Activated CD4-positive, alpha-beta T cell treated with anti-CD3 and anti-CD28 coated beads, Interleukin-2, amount 10 ng/mL, durations not matched to agents 7 days and 5 days (primary cell): ENCODE results near the gene FCRL6. TPM values are rescaled to one million over a fixed set of nuclear protein-coding genes. Genes with fewer than 3 reads are reported as not detected.

Experiments
- CTCF ChIA-PET: fragments of 350-600 bp; sonication (Branson Sonifier 250); formaldehyde crosslinking; loops from one replicate; lab custom pipeline; 2021; ENCODE audit warnings: antibody characterized with exemption; lab: Charles Lee
- POLR2A ChIA-PET: fragments of 350-600 bp; sonication (Branson Sonifier 250); formaldehyde crosslinking; loops from one replicate; lab custom pipeline; 2021; ENCODE audit warnings: antibody characterized with exemption; lab: Charles Lee
- DNase-seq: peaks from one replicate; pipeline ENCODE4 v3.0.0-alpha.2; 2020
- H3K27ac Mint-ChIP-seq: one replicate; pipeline ENCODE4 v1.8.0; 2021; ENCODE audit warnings: mild to moderate bottlenecking, moderate library complexity, mixed read lengths
- H3K27me3 Mint-ChIP-seq: one replicate; pipeline ENCODE4 v1.8.0; 2021; ENCODE audit warnings: mixed read lengths
- H3K36me3 Mint-ChIP-seq: one replicate; pipeline ENCODE4 v1.8.0; 2021; ENCODE audit warnings: low read depth, mixed read lengths
- H3K4me1 Mint-ChIP-seq: one replicate; pipeline ENCODE4 v1.8.0; 2021; ENCODE audit warnings: mixed read lengths
- H3K4me3 Mint-ChIP-seq: one replicate; pipeline ENCODE4 v1.8.0; 2021; ENCODE audit warnings: mild to moderate bottlenecking, moderate library complexity, mixed read lengths
- H3K9me3 Mint-ChIP-seq: one replicate; pipeline ENCODE4 v1.8.0; 2021; ENCODE audit warnings: mixed read lengths
- total RNA-seq, 2 experiments: library from RNA; stranded (reverse); gene quantifications; one replicate each; pipeline ENCODE4 v1.2.3, GENCODE V29; 2021

FCRL6 gene
- total RNA-seq, 2 experiments from 2014 or later, result 0.15 TPM; not detected in 1

- Mint-ChIP-seq H3K4me1 (peaks cover 55% of the 10 kb centered on the region), H3K27me3 (peaks cover 25% of the 10 kb centered on the region), H3K36me3 (peaks cover 22% of the 10 kb centered on the region), H3K9me3 (peaks cover 16% of the 10 kb centered on the region), H3K27ac (peak overlapping the region; percentile 31), H3K4me3 (no peak overlapping the region)
- POLR2A ChIA-PET, result no interaction called here
- DNase-seq, result no peak
- CTCF ChIA-PET, result interaction anchor here (1.2 to 2.2 kb wide), 3 partner anchors 8 to 16 kb away, joined by 3 to 7 read pairs (median 5); no protein-coding TSS in a partner anchor
Observed at GRCh38 chr1:159828176-159828575, 26.0 kb downstream of the FCRL6 start.

- POLR2A ChIA-PET, result no interaction called here
- H3K27ac Mint-ChIP-seq, result peak overlapping the region; percentile 4
- CTCF ChIA-PET, result interaction anchor here (1.9 to 2.7 kb wide), 2 partner anchors 11 to 22 kb away, joined by 5 to 8 read pairs; no protein-coding TSS in a partner anchor
- H3K27me3 Mint-ChIP-seq, result peaks cover 20% of the 10 kb centered on the region
- H3K4me3 Mint-ChIP-seq, result no peak overlapping the region
- H3K4me1 Mint-ChIP-seq, result peaks cover 55% of the 10 kb centered on the region
- DNase-seq, result no peak
- H3K36me3 Mint-ChIP-seq, result peaks cover 22% of the 10 kb centered on the region
- H3K9me3 Mint-ChIP-seq, result peaks cover 16% of the 10 kb centered on the region
Observed at GRCh38 chr1:159828581-159829272, 26.6 kb downstream of the FCRL6 start.

- Mint-ChIP-seq H3K9me3 (peaks cover 16% of the 10 kb centered on the region), H3K4me1 (peaks cover 52% of the 10 kb centered on the region), H3K27ac (no peak overlapping the region), H3K36me3 (peaks cover 22% of the 10 kb centered on the region), H3K4me3 (no peak overlapping the region), H3K27me3 (peaks cover 14% of the 10 kb centered on the region)
- CTCF ChIA-PET, result interaction anchor here (2.7 kb wide), 1 partner anchor 22 kb away, joined by 8 read pairs; no protein-coding TSS in a partner anchor
- DNase-seq, result no peak
- POLR2A ChIA-PET, result no interaction called here
Observed at GRCh38 chr1:159829273-159829634, 27.1 kb downstream of the FCRL6 start.

GRCh38 chr1:159829822-159830465 is 27.8 kb downstream of the FCRL6 start:
- Mint-ChIP-seq H3K4me3 (no peak overlapping the region), H3K4me1 (peaks cover 46% of the 10 kb centered on the region), H3K27ac (no peak overlapping the region), H3K9me3 (peaks cover 16% of the 10 kb centered on the region), H3K27me3 (peaks cover 8% of the 10 kb centered on the region), H3K36me3 (peaks cover 22% of the 10 kb centered on the region)
- CTCF ChIA-PET, result interaction anchor here (1.4 to 2.7 kb wide), 4 partner anchors 10 to 24 kb away, joined by 3 to 8 read pairs (median 6); no protein-coding TSS in a partner anchor
- POLR2A ChIA-PET, result no interaction called here
- no peak for DNase-seq

- peaks cover 39% of the 10 kb centered on the region for H3K4me1 Mint-ChIP-seq
Observed at GRCh38 chr1:159830722-159831121, 28.6 kb downstream of the FCRL6 start.

GRCh38 chr1:159831412-159832141 is 29.4 kb downstream of the FCRL6 start:
- POLR2A ChIA-PET, result no interaction called here
- no peak for DNase-seq
- H3K36me3 Mint-ChIP-seq, result peaks cover 22% of the 10 kb centered on the region
- no peak overlapping the region for H3K4me3 Mint-ChIP-seq
- H3K27ac Mint-ChIP-seq, result no peak overlapping the region
- peaks cover 16% of the 10 kb centered on the region for H3K9me3 Mint-ChIP-seq
- peaks cover 5% of the 10 kb centered on the region for H3K27me3 Mint-ChIP-seq
- H3K4me1 Mint-ChIP-seq, result peaks cover 30% of the 10 kb centered on the region
- CTCF ChIA-PET, result interaction anchor here (0.7 to 2.7 kb wide), 7 partner anchors 9 to 40 kb away, joined by 3 to 8 read pairs (median 4); no protein-coding TSS in a partner anchor

More at GRCh38 chr1:159830722-159831121, 28.6 kb downstream of the FCRL6 start:
- peaks cover 22% of the 10 kb centered on the region for H3K36me3 Mint-ChIP-seq
- ChIA-PET CTCF (interaction anchor here (1.4 to 2.7 kb wide), 4 partner anchors 10 to 23 kb away, joined by 3 to 8 read pairs (median 6); no protein-coding TSS in a partner anchor), POLR2A (no interaction called here)
- no peak for DNase-seq
- H3K9me3 Mint-ChIP-seq, result peaks cover 16% of the 10 kb centered on the region
- peak overlapping the region; percentile 41 for H3K27ac Mint-ChIP-seq
- H3K27me3 Mint-ChIP-seq, result peaks cover 5% of the 10 kb centered on the region
- H3K4me3 Mint-ChIP-seq, result no peak overlapping the region

GRCh38 chr1:159832309-159832708 is 30.1 kb downstream of the FCRL6 start:
- POLR2A ChIA-PET, result interaction anchor here (0.6 kb wide), 1 partner anchor 15 kb away, joined by 4 read pairs; no protein-coding TSS in a partner anchor
- H3K4me1 Mint-ChIP-seq, result peaks cover 23% of the 10 kb centered on the region

GRCh38 chr1:159835356-159835755 is 33.2 kb downstream of the FCRL6 start:
- Mint-ChIP-seq H3K4me3 (no peak overlapping the region), H3K27me3 (no peaks in the 10 kb centered on the region), H3K4me1 (peaks cover 6% of the 10 kb centered on the region), H3K9me3 (no peaks in the 10 kb centered on the region), H3K27ac (no peak overlapping the region), H3K36me3 (no peaks in the 10 kb centered on the region)
- CTCF ChIA-PET, result interaction anchor here (2.0 kb wide), 1 partner anchor 8 kb away, joined by 7 read pairs; the partner anchor contains the start of gene SLAMF8
- POLR2A ChIA-PET, result no interaction called here
- DNase-seq, result no peak

More at GRCh38 chr1:159832309-159832708, 30.1 kb downstream of the FCRL6 start:
- Mint-ChIP-seq H3K4me3 (no peak overlapping the region), H3K27ac (no peak overlapping the region), H3K27me3 (peaks cover 5% of the 10 kb centered on the region), H3K9me3 (peaks cover 12% of the 10 kb centered on the region), H3K36me3 (peaks cover 15% of the 10 kb centered on the region)
- CTCF ChIA-PET, result interaction anchor here (1.1 to 1.5 kb wide), 5 partner anchors 9 to 33 kb away, joined by 3 to 6 read pairs (median 4); no protein-coding TSS in a partner anchor
- no peak for DNase-seq

- no peaks in the 10 kb centered on the region for H3K36me3 Mint-ChIP-seq
- H3K27me3 Mint-ChIP-seq, result no peaks in the 10 kb centered on the region
- ChIA-PET CTCF (interaction anchor here (0.7 to 2.0 kb wide), 4 partner anchors 9 to 32 kb away, joined by 3 to 7 read pairs (median 3); partner anchors contain the start of gene SLAMF8), POLR2A (no interaction called here)
- H3K9me3 Mint-ChIP-seq, result no peaks in the 10 kb centered on the region
- H3K4me3 Mint-ChIP-seq, result no peak overlapping the region
- DNase-seq, result no peak
- H3K27ac Mint-ChIP-seq, result no peak overlapping the region
- peaks cover 6% of the 10 kb centered on the region for H3K4me1 Mint-ChIP-seq
Observed at GRCh38 chr1:159835862-159836525, 33.8 kb downstream of the FCRL6 start.

GRCh38 chr1:159838715-159839114 is 36.6 kb downstream of the FCRL6 start:
- no peaks in the 10 kb centered on the region for H3K9me3 Mint-ChIP-seq
- POLR2A ChIA-PET, result no interaction called here

GRCh38 chr1:159839116-159839849 is 37.1 kb downstream of the FCRL6 start:
- Mint-ChIP-seq H3K36me3 (no peaks in the 10 kb centered on the region), H3K27me3 (peaks cover 1% of the 10 kb centered on the region), H3K9me3 (no peaks in the 10 kb centered on the region), H3K4me1 (peaks cover 6% of the 10 kb centered on the region), H3K27ac (no peak overlapping the region), H3K4me3 (no peak overlapping the region)
- CTCF ChIA-PET, result interaction anchor here (1.0 to 1.6 kb wide), 4 partner anchors 11 to 59 kb away, joined by 3 to 5 read pairs (median 3); partner anchors contain the start of gene DUSP23
- POLR2A ChIA-PET, result no interaction called here
- DNase-seq, result no peak

More at GRCh38 chr1:159838715-159839114, 36.6 kb downstream of the FCRL6 start:
- Mint-ChIP-seq H3K27ac (no peak overlapping the region), H3K27me3 (no peaks in the 10 kb centered on the region), H3K4me3 (no peak overlapping the region), H3K36me3 (no peaks in the 10 kb centered on the region), H3K4me1 (peaks cover 6% of the 10 kb centered on the region)
- CTCF ChIA-PET, result interaction anchor here (1.2 kb wide), 1 partner anchor 58 kb away, joined by 3 read pairs; the partner anchor contains the start of gene DUSP23
- DNase-seq, result no peak
